Placental pericyte (primary cell): ENCODE measurements around the gene CERS4. TPM values are rescaled to one million over a fixed set of nuclear protein-coding genes. Genes with fewer than 3 reads are reported as not detected.

Experiments used
- total RNA-seq: library from RNA; depleted of rRNA; stranded (reverse); fragments of >200 nt; gene quantifications from 2 replicates; pipeline ENCODE4 v1.2.3, GENCODE V29; 2012

CERS4 gene, protein sequence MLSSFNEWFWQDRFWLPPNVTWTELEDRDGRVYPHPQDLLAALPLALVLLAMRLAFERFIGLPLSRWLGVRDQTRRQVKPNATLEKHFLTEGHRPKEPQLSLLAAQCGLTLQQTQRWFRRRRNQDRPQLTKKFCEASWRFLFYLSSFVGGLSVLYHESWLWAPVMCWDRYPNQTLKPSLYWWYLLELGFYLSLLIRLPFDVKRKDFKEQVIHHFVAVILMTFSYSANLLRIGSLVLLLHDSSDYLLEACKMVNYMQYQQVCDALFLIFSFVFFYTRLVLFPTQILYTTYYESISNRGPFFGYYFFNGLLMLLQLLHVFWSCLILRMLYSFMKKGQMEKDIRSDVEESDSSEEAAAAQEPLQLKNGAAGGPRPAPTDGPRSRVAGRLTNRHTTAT
- 0.72 and 8.5 TPM in 2 replicates for total RNA-seq

GRCh38 chr19:8208922-8209461, at the start of gene CERS4:
Gene CERS4 (plus strand): TSS chr19:8209370. CDS start chr19:8251077, 41,707 bp downstream.

GRCh38 chr19:8307965-8308866, 99.0 kb downstream of the CERS4 start, which contains the start of gene CD320:
Gene CD320 (minus strand): TSS chr19:8308358. CDS start chr19:8308290, 68 bp downstream.

Other genes starting within 250 kb of the CERS4 start
- gene ELAVL1, start 203.7 kb upstream of the CERS4 start, total RNA-seq = 33.3 and 65.7 TPM in 2 replicates
- not detected in 2 replicates for gene CCL25, start 156.6 kb upstream of the CERS4 start, total RNA-seq
- not detected in 2 replicates for gene FBN3, start 59.8 kb upstream of the CERS4 start, total RNA-seq
- gene CD320, start 99.0 kb downstream of the CERS4 start, total RNA-seq = 25.8 and 50.6 TPM in 2 replicates
- 22.6 and 24.3 TPM in 2 replicates for gene NDUFA7, start 112.0 kb downstream of the CERS4 start, total RNA-seq
- gene RPS28, start 112.1 kb downstream of the CERS4 start, total RNA-seq = 66.7 and 318 TPM in 2 replicates
- gene KANK3, start 133.9 kb downstream of the CERS4 start, total RNA-seq = 0.22 and 0.86 TPM in 2 replicates
- 2.6 and 18.5 TPM in 2 replicates for gene ANGPTL4, start 154.8 kb downstream of the CERS4 start, total RNA-seq
- gene RAB11B, start 181.0 kb downstream of the CERS4 start, total RNA-seq = 29.1 and 48.4 TPM in 2 replicates
- 56.0 and 65.9 TPM in 2 replicates for gene MARCHF2, start 203.9 kb downstream of the CERS4 start, total RNA-seq
- 50.8 and 71.0 TPM in 2 replicates for gene HNRNPM, start 235.6 kb downstream of the CERS4 start, total RNA-seq